HG03378 (cell line): ENCODE measurements around the gene TFAP2B.

ENCODE experiments used
- ATAC-seq: cut with Tn5 transposase; IDR thresholded peaks from one replicate; pipeline ENCODE4 v1.9.1; 2021; ENCODE audit warnings: mild to moderate bottlenecking, moderate library complexity; ENCODE audit not compliant: unreplicated experiment

Gene TFAP2B

GRCh38 chr6:50823094-50823920 is 4.6 kb downstream of the TFAP2B start:
- no peak for ATAC-seq

GRCh38 chr6:50824552-50824951 is 5.9 kb downstream of the TFAP2B start:
- no peak for ATAC-seq

- ATAC-seq = no peak
These were observed 6.8 kb downstream of the TFAP2B start for GRCh38 chr6:50825375-50826036.

- ATAC-seq = no peak
These were observed 7.5 kb downstream of the TFAP2B start for GRCh38 chr6:50826037-50826761.

- no peak for ATAC-seq
These were observed 8.1 kb downstream of the TFAP2B start for GRCh38 chr6:50826803-50827202.

- ATAC-seq = no peak
These were observed 10.4 kb downstream of the TFAP2B start for GRCh38 chr6:50829049-50829448.

- ATAC-seq = no peak
These were observed 11.3 kb downstream of the TFAP2B start for GRCh38 chr6:50829898-50830444.

GRCh38 chr6:50831186-50831585 is 12.5 kb downstream of the TFAP2B start:
- ATAC-seq = no peak

- no peak for ATAC-seq
These were observed 14.2 kb downstream of the TFAP2B start for GRCh38 chr6:50832912-50833311.

- ATAC-seq = no peak
These were observed 16.3 kb downstream of the TFAP2B start for GRCh38 chr6:50834929-50835410.

GRCh38 chr6:50836231-50836630 is 17.6 kb downstream of the TFAP2B start:
- no peak for ATAC-seq

- ATAC-seq = no peak
These were observed 19.1 kb downstream of the TFAP2B start for GRCh38 chr6:50837589-50838445.

- ATAC-seq = no peak
These were observed 21.6 kb downstream of the TFAP2B start for GRCh38 chr6:50840112-50840810.

GRCh38 chr6:50840811-50841192 is 22.1 kb downstream of the TFAP2B start:
- no peak for ATAC-seq

GRCh38 chr6:50842446-50842845 is 23.8 kb downstream of the TFAP2B start:
- no peak for ATAC-seq

- no peak for ATAC-seq
These were observed 24.3 kb downstream of the TFAP2B start for GRCh38 chr6:50842861-50843384.

GRCh38 chr6:50843842-50844241 is 25.2 kb downstream of the TFAP2B start:
- no peak for ATAC-seq

GRCh38 chr6:50845499-50846143 is 26.9 kb downstream of the TFAP2B start:
- ATAC-seq = no peak
